ENCODE results near the gene HPX.

The HPX gene

GRCh38 chr11:6440906-6441358 lies at the start of gene HPX:
Gene HPX, minus strand, starts transcription at chr11:6440987. Its CDS starts 24 bp downstream, at chr11:6440963.
- in situ Hi-C loops (cut with MboI; ENCODE audit: low sequenced_read_pairs), result no loop called here

GRCh38 chr11:6489306-6489705 lies 48.5 kb upstream of the HPX start:
- in situ Hi-C loops (cut with MboI; ENCODE audit: low sequenced_read_pairs), result no loop called here

GRCh38 chr11:6488821-6489220 lies 48.0 kb upstream of the HPX start:
- in situ Hi-C loops (cut with MboI; ENCODE audit: low sequenced_read_pairs), result no loop called here

- in situ Hi-C loops (cut with MboI; ENCODE audit: low sequenced_read_pairs), result no loop called here
Measured at GRCh38 chr11:6488342-6488741, 47.6 kb upstream of the HPX start.

GRCh38 chr11:6486938-6487337 lies 46.2 kb upstream of the HPX start:
- in situ Hi-C loops (cut with MboI; ENCODE audit: low sequenced_read_pairs), result no loop called here

GRCh38 chr11:6486256-6486655 lies 45.5 kb upstream of the HPX start:
- in situ Hi-C loops (cut with MboI; ENCODE audit: low sequenced_read_pairs), result no loop called here

- in situ Hi-C loops (cut with MboI; ENCODE audit: low sequenced_read_pairs), result no loop called here
Measured at GRCh38 chr11:6485661-6486060, 44.9 kb upstream of the HPX start.

- in situ Hi-C loops (cut with MboI; ENCODE audit: low sequenced_read_pairs), result no loop called here
Measured at GRCh38 chr11:6483015-6483414, 42.2 kb upstream of the HPX start.

- in situ Hi-C loops (cut with MboI; ENCODE audit: low sequenced_read_pairs), result no loop called here
Measured at GRCh38 chr11:6482441-6482840, 41.7 kb upstream of the HPX start.

GRCh38 chr11:6481924-6482275 lies 41.1 kb upstream of the HPX start:
- in situ Hi-C loops (cut with MboI; ENCODE audit: low sequenced_read_pairs), result no loop called here

GRCh38 chr11:6481012-6481923 lies 40.5 kb upstream of the HPX start, which contains the start of the genes ARFIP2 and TIMM10B:
Gene ARFIP2, minus strand, starts transcription at chr11:6481331. Its CDS starts 910 bp downstream, at chr11:6480421.
Gene TIMM10B, plus strand, starts transcription at chr11:6481501. Its CDS starts 16 bp downstream, at chr11:6481517.
- in situ Hi-C loops (cut with MboI; ENCODE audit: low sequenced_read_pairs), result no loop called here

GRCh38 chr11:6480299-6480914 lies 39.6 kb upstream of the HPX start:
- in situ Hi-C loops (cut with MboI; ENCODE audit: low sequenced_read_pairs), result no loop called here

- in situ Hi-C loops (cut with MboI; ENCODE audit: low sequenced_read_pairs), result no loop called here
Measured at GRCh38 chr11:6476571-6476970, 35.8 kb upstream of the HPX start.

GRCh38 chr11:6475936-6476335 lies 35.1 kb upstream of the HPX start:
- in situ Hi-C loops (cut with MboI; ENCODE audit: low sequenced_read_pairs), result no loop called here

- in situ Hi-C loops (cut with MboI; ENCODE audit: low sequenced_read_pairs), result no loop called here
Measured at GRCh38 chr11:6474806-6475500, 34.2 kb upstream of the HPX start.

GRCh38 chr11:6474413-6474792 lies 33.6 kb upstream of the HPX start:
- in situ Hi-C loops (cut with MboI; ENCODE audit: low sequenced_read_pairs), result no loop called here

GRCh38 chr11:6473451-6474412 lies 32.9 kb upstream of the HPX start, which contains the start of gene TRIM3:
Gene TRIM3, minus strand, starts transcription at chr11:6473941. Its CDS starts 8,246 bp downstream, at chr11:6465695.
- in situ Hi-C loops (cut with MboI; ENCODE audit: low sequenced_read_pairs), result no loop called here

GRCh38 chr11:6472934-6473333 lies 32.1 kb upstream of the HPX start:
- in situ Hi-C loops (cut with MboI; ENCODE audit: low sequenced_read_pairs), result no loop called here

- in situ Hi-C loops (cut with MboI; ENCODE audit: low sequenced_read_pairs), result no loop called here
Measured at GRCh38 chr11:6469599-6469998, 28.8 kb upstream of the HPX start.
